HG03139 (cell line): ENCODE measurements around the gene AGFG2.
A peak's percentile ranks its signal among the peaks of the same experiment; 100 is the strongest.
"Not testable (repeated sequence)": the region's sequence is repeated elsewhere in the genome, so short reads cannot be mapped to it uniquely, and the experiment has no call there.

Experiments
- ATAC-seq: cut with Tn5 transposase; IDR thresholded peaks from one replicate; pipeline ENCODE4 v1.9.1; 2021; ENCODE audit not compliant: unreplicated experiment

Gene AGFG2, protein sequence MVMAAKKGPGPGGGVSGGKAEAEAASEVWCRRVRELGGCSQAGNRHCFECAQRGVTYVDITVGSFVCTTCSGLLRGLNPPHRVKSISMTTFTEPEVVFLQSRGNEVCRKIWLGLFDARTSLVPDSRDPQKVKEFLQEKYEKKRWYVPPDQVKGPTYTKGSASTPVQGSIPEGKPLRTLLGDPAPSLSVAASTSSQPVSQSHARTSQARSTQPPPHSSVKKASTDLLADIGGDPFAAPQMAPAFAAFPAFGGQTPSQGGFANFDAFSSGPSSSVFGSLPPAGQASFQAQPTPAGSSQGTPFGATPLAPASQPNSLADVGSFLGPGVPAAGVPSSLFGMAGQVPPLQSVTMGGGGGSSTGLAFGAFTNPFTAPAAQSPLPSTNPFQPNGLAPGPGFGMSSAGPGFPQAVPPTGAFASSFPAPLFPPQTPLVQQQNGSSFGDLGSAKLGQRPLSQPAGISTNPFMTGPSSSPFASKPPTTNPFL

DNA sequence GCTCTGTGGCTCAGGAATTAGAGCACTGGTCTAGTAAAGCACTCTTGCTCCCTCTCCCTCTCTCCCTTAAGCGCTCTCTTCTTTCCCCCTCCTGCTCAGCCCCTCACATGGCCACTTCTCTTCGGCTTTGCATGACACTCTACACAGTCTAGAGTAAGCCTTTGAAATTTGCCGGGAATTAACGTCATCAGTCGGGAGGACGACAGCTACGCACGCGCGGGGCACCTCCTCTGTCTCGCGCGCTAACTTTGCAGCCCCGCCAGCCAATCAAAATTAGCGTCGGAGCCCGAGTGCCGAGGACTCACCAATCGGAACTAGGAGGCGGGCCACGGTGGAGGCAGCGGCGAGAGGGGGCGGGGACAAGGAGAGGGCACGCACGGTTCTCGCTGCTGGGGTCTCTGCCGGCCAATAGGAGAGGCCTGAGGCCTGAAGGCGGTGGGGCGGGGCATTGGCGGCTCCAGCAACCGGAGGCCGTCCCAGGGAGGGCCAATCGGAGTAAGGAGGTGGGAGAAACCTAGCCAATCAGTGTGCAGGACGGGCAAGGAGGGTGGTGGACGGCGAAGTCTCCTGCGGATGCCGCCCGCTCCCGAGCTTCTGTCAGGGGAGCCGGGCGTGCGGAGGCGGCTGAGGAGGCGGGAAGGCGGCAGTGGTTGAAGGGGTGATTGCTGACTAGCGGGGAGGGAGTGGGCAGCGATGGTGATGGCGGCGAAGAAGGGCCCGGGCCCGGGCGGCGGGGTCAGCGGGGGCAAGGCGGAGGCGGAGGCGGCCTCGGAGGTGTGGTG lies at the start of gene AGFG2:
Gene AGFG2 (plus strand): TSS at position 550 of the 782 bp plus-strand sequence. CDS start 144 bp downstream, at position 694.
- ATAC-seq: peak; percentile 93

DNA sequence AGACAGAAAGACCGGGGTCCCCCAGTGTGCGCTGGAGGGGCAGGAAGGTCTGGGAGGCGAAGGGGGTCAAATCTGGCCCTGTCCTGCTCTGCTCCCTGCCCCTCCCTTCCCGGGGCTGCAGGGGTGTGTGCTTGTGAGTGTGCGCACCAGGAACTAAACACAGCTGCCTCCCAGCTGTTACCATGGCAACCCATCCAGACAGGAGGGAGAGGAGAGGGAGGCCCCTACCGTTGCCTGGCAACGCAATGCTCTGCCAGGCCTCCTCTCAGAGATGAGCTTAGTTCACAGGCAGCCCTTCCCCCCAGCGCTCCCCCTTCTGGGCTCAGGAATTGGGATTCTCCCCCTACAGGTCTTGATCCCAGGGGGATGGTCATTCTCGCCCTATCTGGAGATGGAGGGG lies 49.2 kb upstream of the AGFG2 start:
- ATAC-seq: no peak

DNA sequence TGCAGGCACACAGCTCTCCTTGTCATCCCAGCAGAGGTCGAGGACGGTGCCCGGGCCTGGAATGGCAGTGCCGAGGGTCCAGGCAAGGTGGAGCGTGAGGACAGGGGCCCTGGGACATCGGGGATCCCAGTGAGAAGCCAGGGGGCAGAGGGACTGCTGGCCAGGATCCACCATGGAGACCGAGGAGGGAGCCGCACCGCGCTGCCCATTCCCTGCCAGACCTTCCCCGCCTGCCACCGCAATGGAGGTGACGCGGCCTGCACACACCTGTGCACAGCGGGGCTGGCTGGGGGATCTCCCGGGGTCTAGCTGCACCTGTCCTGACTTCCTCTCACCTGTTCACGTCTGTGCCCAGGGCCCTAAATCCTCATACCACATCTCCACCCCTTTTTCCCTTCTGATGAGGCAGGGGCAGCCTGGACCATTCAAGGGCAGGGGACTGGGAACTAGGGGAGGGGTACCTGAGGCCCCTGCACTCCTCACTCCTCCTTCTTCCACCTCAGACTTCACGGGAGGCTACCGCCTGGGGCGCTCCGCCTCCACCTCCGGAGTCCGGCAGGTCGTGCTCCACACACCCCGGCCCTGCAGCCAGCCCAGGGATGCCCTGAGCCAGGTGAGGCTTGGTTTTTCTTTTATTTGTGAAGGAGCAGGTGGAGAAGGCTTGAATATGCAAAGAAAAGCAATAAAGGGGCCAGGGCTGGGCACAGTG lies 48.4 kb upstream of the AGFG2 start:
- ATAC-seq: no peak

DNA sequence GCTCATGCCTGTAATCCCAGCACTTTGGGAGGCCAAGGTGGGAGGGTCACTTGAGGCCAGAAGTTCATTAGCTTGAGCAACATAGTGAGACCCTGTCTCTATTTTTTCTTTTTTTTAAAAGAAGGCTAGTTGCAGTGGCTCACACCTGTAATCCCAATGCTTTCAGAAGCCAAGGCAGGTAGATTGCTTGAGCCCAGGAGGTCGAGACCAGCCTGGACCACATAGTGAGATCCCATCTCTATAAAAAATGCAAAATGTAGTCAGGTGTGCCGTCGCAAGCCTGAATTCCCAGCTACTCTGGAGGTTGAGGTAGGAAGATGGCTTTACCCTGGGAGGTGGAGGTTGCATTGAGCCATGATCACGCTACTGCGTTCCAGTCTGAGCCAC lies 47.8 kb upstream of the AGFG2 start:
- no peak for ATAC-seq

GRCh38 chr7:100492738-100493475 lies 46.1 kb upstream of the AGFG2 start:
- ATAC-seq: no peak

DNA sequence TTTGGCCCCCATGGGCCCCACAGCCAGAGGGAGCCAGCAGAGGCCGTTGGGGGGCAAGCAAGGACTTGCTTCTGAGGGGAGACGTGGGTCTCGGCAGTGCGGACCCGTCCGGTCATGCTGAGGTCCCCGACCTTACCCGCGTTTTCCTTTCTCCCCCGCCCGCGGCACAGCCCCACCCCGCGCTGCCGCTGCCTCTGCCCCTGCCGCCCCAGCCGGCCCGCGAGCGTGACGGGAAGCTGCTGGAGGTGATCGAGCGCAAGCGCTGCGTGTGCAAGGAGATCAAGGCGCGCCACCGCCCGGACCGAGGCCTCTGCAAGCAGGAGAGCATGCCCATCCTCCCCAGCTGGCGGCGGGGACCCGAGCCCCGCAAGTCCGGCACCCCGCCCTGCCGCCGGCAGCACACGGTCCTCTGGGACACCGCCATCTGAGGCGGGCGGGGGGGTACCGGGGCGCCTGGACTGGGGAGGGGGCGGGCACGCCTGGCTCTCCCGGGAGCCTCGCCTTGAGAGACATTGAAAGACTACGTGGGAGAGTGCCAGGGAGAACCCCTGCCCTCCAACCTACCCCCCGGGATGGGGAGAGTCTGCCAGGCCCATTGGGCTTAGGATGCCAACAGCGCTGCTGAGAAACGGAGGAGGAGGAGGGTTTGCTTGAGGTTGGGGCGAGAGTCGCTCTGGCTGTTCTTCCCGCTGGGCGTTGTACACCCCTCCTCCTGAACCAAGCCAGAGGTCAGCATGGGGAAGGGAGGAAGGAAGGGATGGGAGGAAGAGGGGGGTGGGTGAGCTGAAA lies 45.3 kb upstream of the AGFG2 start:
- no peak for ATAC-seq

GRCh38 chr7:100496509-100496908 lies 42.5 kb upstream of the AGFG2 start:
- no peak for ATAC-seq

DNA sequence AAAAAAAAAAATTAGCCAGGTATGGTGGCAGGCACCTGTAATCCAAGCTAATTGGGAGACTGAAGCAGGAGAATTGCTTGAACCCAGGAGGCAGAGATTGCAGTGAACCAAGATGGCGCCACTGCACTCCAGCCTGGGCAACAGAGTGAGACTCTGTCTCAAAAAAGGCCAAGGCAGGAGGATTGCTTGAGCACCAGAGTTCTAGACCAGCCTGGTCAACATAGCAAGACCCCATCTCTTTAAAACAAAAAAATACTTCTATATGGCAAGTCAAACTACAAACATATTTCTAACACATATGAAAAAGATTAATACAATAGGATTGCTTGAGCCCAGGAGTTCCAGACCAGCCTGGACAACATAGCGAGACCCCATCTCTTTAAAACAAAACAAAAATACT lies 38.3 kb upstream of the AGFG2 start:
- not testable (repeated sequence) for ATAC-seq

GRCh38 chr7:100504031-100504430 lies 35.0 kb upstream of the AGFG2 start:
- ATAC-seq: not testable (repeated sequence)

- no peak for ATAC-seq
Observed at GRCh38 chr7:100504887-100505611, 34.0 kb upstream of the AGFG2 start.

DNA sequence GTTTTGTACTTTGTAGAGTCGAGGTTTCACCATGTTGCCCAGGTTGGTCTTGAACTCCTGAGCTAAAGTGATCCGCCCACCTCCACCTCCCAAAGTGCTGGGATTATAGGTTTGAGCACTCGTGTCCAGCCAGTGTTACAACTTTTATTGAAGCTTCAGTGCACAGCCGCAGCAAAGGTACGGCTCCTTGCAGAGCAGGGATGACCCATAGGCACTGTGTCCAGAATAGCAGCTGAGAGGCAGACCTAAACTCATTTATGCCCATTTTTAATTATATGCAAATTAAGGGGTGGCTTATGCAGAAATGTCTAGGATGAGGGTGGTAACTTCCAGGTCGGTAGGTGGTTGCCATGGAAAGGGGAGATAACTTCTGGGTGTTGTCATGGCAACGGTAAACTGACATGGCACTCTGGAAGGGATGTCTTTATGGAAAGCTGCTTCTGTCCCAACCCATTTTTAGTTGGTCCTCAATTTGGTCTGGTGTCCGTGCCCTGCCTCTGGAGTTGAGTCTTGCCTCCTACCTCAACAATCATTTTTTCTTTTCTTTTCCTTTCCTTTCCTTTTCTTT lies 32.6 kb upstream of the AGFG2 start:
- ATAC-seq: no peak

DNA sequence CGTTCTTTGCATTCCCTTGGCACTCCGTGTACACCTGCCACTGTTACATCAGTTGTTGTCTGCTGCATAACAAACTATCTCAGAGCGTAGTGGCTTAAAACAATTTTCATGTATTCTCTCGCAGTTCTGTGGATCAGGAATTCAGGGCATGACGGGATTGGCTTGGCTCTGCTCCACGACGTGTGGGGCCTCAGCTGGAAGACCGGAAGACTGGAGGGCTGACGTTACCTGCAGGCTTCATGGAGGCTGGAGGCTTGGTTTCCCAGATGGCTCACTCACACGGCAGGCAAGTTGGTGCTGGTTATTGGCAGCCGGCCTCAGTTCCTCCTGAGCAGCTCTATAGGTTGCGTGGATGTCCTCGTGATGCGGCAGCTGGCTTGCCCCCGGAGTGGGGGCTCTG lies 29.8 kb upstream of the AGFG2 start:
- no peak for ATAC-seq

DNA sequence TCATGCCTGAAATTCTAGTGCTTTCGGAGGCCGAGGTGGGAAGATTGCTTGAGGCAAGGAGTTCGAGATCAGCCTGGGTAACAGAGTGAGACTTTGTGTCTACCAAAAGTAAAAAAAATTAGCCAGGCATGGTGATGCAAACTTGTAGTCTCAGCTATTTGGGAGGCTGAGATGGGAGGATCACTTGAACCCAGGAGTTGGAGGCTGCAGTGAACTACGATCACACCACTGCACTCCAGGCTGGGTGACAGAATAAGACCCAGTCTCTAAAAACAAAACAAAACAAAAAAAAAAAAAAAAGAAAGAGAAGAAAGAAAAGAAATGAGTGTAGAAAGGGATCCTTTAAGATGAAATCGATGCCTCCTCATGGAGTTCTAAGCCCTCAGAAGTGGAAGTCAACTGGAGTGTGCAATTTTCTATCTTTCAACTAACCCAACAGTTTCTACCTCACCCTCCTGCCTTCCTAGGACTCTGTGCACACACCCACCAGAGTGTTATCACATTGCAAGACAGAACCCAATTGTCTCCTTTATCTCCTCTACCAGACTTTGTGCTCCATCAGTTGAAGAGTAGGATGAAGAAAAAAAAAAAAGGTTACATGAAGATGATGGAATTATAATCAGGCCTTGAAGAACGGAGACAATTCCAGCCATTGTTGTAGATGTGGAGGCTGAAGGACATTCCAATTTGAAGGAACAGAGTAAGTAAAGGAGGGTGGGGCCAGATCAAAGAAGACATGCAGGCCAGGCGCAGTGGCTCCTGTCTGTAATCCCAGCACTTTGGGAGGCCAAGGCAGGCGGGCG lies 28.4 kb upstream of the AGFG2 start:
- no peak for ATAC-seq

GRCh38 chr7:100513212-100513810 lies 25.7 kb upstream of the AGFG2 start:
- ATAC-seq: no peak

DNA sequence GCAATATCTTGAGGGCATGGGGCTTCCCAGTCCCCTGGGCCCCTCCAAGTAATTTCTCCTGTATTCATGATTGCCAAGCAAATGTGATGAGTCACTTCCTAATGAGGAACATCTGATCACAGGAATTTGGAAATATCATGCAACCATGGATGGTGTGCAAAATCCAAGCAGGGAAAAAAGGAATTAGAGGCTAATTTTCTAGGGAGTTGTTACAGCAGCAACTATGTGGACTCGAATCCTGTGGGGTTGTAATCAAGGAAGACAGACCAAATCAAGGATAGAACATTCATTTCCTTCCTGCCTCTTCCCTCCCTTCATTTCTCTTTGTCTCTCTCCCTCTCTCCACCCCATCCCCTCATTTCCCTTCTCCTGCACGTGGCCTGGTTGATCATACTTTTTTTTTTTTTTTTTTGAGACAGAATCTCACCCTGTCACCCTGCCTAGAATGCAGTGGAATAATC lies 23.9 kb upstream of the AGFG2 start:
- ATAC-seq: no peak

DNA sequence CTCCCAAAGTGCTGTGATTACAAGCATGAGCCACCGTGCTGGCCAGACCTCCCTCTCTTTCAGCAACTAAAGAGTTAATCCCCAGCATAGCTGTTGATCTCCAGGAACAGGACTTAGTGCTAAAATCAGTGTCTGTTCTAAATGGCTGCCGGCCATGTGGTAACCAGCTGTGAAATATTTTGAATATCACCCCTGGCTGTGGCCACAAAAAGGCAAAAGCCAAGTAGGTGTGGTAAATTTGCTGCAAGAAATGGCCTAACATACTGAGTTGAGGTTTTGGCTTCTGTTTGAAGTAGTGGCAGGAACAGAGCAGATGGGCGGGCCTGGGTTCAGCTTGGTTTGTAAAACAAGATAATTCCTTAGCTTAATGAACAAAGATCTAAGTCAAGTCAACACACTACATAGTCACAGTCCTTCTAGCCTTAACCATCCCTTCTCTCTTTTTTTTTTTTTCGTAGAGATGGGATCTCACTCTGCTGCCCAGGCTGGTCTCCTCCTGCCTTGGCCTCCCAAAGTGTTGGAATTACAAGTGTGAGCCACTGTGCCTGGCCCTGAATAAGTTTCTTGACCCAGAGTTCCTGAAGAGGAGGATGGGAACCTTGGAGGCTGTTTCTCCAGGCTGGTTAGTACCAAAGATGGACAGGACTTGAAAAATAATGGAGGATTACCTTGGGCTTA lies 22.7 kb upstream of the AGFG2 start:
- no peak for ATAC-seq

DNA sequence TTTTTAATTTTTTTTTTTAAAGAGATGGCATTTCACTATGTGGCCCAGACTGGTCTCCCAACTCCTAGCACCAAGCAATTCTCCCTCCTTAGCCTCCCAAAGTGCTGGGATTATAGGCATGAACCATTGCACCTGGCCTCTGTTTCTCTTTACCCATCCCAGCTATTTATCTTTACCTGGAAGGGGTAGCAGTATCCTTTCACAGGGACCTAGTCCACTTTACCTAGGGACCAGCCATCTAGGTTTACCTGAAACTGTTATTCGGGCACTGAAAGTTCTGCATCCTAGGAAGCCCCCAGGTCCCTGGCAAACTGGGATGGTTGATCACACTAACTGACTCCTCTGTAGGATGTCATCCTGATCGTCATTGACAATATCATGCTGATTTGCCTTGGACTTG lies 21.7 kb upstream of the AGFG2 start:
- ATAC-seq: no peak
